ENCODE results near the gene KIAA1328.
"Not testable (repeated sequence)": the region's sequence is repeated elsewhere in the genome, so short reads cannot be mapped to it uniquely, and the experiment has no call there.

The KIAA1328 gene

DNA sequence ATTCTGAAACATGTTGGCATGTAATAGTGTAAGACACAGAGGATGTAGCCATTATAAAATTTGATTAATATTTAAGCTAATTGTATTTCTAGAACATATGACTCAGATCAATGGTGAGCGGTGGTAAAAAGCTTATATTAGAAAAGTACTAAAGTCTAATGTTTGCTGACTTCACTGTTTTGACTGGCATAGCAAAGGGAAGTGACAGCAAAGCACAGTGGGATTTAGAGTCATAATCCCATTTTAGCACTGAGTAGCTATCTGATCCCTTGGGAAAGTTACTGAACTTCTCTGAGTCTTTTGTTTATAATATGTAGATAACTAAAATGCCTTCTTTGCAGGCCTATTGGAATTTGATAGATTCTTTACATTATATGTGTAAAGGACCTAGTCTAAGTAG, 60.4 kb downstream of the KIAA1328 start:
- no peak for DNase-seq

DNA sequence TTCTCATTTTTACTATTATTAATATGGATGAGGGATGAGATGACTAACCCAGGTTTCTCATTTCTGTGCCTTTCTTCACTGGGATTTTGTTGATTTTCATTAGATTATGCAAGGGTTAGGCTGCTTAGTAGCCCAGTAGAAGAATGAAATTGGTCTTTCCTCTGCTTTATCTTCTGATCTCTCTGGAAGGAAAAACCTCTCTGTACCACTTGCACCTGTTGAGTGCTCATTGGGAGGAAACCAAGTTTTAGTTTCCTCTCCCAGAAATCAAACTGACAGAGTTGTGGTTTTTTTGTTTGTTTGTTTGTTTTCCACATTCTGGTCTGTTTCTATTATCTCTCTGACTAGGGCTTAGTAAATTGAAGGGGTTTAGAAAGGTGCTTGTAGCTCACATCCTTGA, 60.8 kb downstream of the KIAA1328 start:
- DNase-seq = no peak

DNA sequence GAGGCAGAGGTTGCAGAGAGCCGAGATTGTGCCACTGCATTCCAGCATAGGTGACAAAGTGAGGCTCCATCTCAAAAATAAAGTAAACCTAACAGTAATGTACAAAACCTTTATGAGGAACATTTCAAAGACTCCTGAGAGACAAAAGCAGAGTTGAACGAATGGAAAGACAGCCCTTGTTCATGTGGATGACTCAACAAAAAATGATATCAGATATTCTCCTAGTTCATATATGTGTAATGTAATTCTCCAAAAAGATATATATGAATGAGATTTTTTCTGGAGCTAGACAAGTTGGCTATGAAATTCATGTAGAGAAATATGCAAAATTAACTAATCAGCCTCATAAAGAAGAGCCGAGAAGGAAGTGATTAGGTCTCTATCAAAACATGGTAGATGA, 61.7 kb downstream of the KIAA1328 start:
- no peak for DNase-seq

DNA sequence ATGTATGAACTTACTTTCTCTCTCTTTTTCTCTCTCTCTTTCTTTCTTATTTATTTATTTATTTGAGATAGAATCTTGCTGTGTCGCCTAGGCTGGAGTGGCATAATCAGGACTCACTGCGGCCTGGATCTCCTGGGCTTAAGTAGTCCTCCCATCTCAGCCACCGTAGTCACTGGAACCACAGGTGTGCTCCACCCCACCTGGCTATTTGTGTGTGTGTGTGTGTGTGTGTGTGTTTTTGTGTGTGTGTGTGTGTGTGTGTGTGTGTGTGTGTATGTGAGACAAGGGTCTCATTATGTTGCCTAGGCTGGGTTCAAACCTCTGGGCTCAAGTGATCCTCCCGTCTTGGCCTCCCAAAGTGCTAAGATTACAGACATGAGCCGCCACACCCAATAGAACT, 64.3 kb downstream of the KIAA1328 start:
- DNase-seq = no peak

DNA sequence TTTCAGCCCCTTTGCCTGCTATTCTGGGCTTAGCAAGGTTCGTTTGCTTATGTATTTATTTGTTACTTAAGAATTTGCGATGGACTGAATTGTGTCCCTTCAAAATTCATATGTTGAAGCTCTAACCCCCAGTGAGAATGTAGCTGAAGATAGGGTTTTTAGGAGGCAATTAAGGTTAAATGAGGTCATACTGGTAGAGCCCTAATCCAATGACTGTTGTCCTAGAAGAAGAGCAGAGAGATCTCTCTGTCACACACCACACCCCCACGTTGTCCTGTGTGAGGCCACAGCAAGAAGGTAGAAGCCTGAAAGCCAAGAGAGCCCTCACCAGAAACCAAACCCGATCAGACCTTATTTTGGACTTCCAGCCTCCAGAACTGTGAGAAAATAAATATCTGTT, 66.7 kb downstream of the KIAA1328 start:
- no peak for DNase-seq

DNA sequence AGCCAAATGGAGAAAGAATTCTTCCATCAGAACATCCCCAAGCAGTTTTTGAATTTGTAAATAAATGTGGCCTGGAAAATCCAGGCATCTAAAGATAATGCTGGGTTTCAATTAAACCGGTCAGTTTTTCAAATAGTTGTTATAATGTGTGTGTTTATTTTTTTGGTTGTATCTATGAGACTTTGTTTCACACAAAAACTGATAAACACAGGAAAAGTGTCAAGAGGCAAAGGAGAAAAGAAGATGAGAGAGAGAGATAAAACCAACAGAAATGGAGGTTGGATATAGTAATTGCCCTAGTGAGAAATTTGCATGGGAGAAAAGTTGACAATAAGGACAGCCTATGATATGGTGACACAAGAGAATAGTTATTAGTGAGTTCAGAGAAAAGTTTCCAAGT, 68.3 kb downstream of the KIAA1328 start:
- no peak for DNase-seq

DNA sequence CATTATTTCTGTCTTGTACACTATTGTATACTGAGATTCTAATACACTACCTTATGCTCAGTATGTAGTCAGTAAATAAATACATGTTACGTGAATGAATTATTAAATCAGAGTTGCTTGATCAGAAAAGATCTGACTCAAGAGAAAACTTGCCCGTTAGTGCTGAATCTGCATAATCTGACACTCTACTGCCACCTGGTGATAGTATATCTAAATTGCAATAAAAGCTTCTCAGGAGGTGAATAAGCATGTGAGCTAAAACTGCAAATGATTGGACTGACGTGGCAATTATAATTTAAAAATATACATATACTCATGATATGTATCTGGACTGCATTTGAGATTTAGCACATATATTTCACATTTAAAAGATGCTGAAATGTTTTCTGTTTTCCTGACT, 70.4 kb downstream of the KIAA1328 start:
- DNase-seq = no peak

DNA sequence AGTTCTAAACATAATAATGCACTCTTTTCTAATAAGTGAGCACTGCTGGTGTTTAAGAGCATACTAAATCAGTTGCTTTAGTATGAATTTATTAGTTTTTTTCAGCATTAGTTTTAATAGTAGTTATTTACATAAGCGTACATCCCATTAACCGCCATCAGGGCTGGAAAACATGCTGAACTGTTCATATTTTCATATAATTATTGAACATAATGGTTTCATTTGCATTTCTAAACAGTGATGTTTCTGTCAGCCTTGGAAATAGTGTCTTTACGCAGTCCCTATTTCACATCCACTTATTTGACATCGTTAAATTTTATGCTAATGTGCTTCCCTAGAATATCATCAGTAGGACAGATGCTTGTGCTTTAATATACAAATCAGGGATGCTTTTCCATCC, 71.5 kb downstream of the KIAA1328 start:
- DNase-seq = no peak

DNA sequence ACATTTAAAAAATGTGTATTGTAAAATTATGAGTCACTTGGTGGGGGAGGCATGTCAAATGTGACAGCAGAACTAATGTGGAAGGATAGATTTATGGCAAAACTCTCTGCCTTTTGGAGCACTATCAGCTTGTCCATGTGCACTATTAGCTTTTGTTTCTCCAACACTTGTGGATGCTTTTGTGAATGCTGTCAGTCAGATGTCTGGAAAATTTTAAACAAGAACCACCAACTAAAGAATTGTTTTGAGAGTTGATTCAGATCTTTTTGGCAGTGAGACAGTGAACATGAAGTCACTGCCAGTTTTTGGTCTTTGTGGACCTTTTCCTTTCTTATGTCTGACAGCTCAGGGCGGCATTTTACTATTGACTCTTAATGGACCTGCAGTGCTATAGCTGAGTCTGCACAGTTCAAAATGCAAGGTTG, 72.4 kb downstream of the KIAA1328 start:
- no peak for DNase-seq

DNA sequence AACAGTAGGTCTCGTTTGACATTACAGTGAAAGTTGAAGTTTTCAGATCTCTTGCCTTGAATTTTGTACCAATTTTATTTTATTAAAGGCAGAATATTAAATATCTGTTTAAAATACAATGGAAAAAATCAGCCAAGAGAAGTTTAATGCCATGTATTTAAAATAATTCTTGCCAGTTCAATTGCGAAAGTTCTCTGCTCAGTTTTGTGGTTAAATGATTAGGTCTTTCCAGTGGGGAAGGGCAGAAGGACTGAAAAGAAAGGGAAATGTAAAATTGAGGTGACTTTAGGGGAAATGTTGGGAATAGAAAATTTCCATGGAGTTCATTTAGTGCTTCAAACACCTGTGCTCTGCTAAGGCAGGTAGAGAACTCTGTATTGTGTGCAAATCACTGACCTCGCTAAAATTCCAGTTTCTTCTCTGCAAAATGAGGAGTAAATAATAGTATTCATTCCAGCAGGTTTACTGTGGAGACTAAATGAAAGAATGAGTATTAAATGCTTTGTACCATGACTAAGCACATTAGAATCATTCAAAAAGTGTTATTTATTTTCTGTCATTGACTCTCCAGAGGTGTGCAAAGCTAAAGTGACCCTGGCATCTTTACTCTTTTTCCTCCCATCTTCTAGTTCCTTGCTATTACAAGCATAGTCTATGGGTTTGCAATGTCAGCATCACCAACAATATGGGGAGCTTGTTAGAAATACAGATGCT, 74.4 kb downstream of the KIAA1328 start:
- no peak for DNase-seq

DNA sequence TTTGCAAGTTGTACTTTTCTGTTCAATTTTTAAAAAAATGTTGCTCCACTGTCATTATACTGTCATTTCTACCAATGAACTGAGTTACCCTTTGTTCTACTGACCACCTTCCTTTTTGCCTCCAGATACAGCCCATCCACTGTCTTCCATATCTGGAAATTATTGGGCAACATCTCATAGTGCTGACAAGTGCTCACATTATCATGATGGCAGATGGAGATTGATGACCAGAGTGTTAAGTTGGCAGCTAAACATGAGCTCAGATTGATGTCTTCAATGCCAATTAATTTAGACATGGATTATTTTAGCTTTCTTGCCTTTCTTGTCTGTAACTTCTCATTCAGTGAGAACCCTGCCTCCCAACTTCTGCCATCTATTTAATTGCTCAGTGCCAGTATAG, 76.6 kb downstream of the KIAA1328 start:
- no peak for DNase-seq

DNA sequence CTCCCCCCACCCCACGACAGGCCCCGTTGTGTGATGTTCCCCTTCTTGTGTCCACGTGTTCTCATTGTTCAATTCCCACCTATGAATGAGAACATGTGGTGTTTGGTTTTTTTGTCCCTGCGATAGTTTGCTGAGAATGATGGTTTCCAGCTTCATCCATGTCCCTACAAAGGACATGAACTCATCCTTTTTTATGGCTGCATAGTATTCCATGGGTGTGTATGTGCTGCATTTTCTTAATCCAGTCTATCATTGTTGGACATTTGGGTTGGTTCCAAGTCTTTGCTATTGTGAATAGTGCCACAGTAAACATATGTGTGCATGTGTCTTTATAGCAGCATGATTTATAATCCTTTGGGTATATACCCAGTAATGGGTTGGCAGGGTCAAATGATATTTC, 80.4 kb downstream of the KIAA1328 start:
- not testable (repeated sequence) for DNase-seq

DNA sequence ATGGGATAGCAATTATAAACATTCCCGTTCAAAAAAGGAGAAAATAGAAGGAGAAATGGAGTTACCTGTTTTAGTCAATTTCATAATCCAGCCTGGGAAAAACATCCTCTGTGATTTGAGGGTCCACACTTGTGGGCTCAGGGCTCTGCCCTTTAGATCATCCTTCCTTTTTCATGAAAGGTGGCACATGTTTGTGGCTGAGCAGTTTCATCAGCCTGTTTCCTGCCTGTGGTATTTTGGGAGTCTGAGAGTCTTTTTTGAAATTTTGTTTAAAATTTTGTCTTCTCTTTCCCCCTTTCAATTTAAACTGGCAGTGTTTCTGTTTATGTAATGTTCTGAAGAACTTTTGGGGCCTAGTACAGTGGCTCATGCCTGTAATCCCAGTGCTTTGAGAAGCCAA, 84.0 kb downstream of the KIAA1328 start:
- DNase-seq = no peak

DNA sequence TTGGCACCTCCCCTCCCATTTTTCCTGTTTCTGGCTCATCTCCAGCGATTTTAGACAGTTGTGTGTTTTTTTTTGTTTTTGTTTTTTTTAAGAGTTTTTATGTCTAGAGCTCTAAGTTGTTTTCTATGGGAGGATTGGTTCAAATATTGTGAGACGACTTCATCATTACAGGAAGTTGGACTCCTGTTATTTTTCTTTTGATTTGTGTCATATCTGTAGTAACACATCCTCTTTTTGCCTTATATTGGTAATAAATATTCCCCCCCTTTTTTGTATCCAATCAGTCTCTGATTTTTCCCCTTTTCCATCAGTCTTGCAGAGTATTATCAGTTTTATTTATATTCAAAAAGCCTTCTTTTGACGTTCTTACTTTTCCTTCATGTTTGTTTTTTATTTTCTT, 89.0 kb downstream of the KIAA1328 start:
- DNase-seq = no peak

DNA sequence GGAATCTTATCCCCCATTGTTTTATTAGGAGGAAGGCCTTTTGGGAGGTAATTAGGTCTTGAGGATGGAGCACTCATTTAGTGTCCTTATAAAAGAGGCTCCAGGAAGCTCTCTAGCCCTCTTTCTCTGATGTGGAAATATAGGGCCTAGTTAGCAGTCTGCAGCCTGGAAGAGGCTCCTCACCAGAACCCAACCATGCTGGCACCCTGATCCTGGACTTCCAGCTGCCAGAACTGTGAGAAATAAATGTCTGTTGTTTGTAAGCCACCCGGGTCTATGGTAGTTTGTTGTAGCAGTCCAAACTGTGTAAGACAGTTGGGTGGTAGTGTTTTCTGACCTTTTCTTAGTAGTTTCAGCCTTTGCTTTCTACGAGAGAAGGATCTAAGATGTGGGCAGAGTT, 100.7 kb downstream of the KIAA1328 start:
- DNase-seq = no peak

DNA sequence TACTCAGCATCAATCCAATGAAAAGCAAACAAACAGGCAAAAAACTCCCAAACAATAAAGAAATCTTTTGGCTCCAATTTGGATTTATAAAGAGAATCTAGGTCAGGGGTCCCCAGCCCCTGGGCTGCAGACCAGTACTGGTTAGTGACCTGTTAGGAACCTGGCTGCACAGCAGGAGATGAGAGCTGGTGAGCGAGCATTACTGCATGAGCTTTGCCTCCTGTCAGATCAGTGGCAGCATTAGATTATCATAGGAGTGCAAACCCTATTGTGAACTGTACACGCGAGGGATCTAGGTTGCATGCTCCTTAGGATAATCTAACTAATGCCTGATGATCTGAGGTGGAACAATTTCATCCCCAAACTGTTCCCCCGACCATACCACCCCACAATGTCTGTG, 102.2 kb downstream of the KIAA1328 start:
- no peak for DNase-seq

DNA sequence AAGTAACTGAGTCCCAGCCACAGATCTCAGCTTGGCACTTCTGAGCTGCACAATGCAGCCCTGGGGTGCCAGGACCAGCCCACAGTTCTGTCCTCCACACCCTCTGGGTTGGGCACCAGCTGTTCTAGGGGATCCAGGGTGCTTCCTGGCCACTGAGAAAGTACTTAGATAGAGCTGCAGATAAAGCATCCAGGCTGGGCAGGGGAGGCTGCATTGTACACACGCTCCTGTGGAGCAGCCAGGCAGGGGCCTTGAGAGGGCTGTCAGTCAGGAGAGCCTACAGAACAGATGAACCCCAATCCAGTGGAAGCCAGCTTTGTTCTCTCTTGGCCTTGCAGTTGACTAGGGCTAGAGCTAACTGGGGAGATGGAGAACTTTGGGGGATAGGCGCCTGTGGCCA, 104.6 kb downstream of the KIAA1328 start:
- DNase-seq = no peak

DNA sequence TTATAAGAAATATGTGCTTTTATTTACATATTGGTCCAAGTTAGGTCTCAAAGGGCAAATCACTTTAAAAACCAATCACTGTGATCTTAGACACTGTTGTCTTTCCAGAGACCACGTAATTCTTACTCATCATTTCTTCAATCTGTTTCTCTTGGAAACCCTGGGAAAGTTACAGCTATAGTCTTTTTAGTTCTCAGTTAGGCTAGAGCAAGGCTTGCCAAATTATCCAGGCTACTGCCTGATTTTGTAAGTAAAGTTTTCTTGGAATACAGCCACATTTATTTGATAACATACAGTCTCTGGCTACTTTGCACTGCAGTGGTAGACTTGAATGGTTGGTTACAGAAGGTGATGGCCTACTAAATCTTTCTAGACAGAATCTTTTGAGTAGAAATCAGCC, 106.0 kb downstream of the KIAA1328 start:
- no peak for DNase-seq

DNA sequence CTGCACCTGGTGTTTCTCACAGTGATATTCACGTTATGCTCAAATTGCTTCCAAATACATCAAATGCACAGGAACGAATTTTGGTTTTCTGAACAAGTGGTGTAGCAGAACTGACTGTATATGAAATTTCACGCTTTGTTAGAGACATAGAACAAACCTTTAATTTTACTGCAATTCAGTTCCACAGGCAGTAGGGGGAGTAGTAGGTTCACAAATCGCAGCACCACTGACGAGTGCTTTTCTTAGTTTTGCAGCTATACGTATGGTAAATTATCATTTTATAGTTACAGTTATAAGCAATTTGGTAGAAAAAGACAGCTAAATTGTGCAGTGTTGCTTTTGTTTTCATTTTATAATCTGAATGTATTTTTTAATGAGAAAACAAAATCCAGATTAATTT, 113.3 kb downstream of the KIAA1328 start:
- no peak for DNase-seq

DNA sequence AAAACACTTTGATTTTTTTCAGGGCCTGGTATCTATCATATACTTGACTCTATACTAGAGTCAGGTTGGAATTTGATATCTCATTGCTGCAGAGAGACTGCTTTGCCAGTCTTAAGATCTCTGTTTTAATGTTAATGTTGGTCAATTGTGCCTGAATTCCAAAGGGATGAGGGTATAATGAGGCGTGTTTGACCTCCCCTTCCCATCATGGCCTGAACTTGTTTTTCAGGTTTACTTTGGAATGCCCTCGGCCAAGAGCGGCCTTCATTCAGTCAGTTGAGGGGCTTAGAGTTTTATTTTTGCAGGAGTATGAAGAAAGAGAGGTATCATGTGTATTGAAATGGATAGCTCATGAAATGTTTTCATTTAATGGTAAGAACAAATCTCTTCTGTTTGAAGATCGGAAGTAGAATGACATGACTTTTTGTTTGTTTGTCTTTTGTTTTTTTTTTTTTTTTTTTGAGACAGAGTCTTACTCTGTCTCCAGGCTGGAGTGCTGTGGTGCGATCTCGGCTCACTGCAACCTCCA, 119.0 kb downstream of the KIAA1328 start:
- no peak for DNase-seq

DNA sequence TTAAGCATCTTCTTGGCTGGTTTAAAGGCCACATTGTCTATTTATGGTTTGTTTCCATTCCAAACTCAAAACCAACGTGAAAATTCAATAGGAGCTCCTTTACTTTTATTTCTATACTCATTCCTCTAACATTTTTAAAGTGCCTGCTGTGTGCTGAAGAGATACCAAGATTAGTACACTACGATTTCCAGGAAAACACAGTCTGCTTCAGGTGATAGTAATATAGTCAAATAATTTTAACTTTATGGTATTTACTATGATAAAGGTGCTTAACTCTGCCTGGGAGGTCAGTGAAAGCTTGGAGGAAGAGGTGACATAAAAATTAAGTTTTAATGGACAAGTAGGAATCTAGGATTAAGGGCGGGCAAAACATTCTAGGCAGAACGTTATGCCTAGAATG, 121.4 kb downstream of the KIAA1328 start:
- DNase-seq = no peak

DNA sequence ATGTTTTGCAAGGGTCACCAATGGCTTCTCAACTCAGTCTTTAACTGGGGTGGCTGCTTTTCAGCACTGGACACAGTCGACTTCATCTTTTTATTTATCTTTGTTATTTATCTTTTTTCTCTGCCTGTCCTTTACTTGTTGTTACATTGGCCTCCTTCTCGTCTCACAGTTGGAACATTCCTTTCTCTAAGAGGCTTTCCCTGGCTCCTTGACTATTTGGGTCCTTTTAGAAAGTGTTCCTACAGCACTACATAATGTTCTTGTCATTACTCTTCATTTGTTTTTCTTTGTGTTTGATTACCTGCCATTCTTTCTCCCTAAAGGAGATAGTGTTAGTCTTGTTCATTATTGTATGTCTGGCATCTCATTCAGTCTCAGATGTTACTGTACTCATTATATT, 122.0 kb downstream of the KIAA1328 start:
- no peak for DNase-seq

DNA sequence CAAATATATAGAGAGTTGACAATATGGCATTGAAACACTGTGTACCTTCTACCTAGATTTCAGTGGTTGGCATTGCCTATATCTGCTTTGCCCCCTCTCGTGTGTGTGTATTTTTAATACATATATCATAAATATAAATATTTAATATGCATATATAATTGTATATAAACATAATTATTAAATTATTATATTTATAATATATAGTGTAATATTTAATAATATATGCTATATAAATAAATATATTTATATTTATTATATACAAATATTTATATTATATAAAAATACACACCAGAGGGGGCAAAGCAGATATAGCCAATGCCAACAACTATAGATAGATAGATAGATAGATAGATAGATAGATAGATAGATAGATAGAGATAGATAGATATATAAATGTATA, 124.1 kb downstream of the KIAA1328 start:
- DNase-seq = no peak

DNA sequence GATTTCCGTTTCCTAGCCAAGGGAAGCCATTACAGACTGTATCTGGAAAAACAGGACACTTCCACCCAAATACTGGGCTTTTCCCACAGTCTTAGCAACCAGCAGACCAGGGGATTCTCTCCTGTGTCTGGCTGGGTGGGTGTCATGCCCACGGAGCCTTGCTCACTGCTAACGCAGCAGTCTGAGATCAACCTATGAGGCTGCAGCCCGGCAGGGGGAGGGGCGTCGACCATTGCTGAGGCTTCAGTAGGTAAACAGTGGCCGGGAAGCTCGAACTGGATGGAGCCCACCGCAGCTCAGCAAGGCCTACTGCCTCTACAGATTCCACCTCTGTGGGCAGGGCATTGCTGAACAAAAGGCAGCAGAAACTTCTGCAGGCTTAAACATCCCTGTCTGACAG, 131.1 kb downstream of the KIAA1328 start:
- DNase-seq = no peak

DNA sequence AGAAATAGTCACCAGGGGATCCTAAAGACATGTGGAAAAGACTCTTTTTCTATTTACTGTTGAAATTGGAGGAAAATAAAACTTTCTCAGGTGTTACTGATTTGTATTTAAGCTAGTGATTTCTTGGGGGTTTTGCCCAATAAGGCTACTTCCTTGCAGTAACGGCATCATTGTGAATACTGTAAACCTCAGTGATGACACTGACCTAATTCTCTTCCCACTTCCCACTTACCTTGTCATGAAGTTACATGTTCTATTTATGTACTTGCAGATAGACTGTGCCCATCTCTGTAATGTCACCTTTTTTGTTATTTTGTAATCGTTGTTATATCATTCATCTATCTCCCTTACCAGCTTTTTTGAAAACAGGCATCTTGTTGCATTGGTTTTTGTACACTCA, 134.5 kb downstream of the KIAA1328 start:
- no peak for DNase-seq

Measured in activated CD8-positive, alpha-beta memory T cell treated with anti-CD3 and anti-CD28 coated beads, Interleukin-2, amount 50 U/mL, for 48 hours (primary cell).